GM18858 (cell line): ENCODE data around the gene DKK3.

Experiments used
- ATAC-seq: cut with Tn5 transposase; IDR thresholded peaks from one replicate; pipeline ENCODE4 v1.9.1; 2021; ENCODE audit not compliant: unreplicated experiment

DKK3 gene

GRCh38 chr11:12031856-12032544, 23.6 kb upstream of the DKK3 start:
- no peak for ATAC-seq

- no peak for ATAC-seq
Measured at GRCh38 chr11:12029738-12030363, 21.4 kb upstream of the DKK3 start.

GRCh38 chr11:12029119-12029518, 20.7 kb upstream of the DKK3 start:
- ATAC-seq: no peak

GRCh38 chr11:12028303-12028702, 19.9 kb upstream of the DKK3 start:
- ATAC-seq: no peak

GRCh38 chr11:12026331-12027211, 18.1 kb upstream of the DKK3 start:
- ATAC-seq: no peak

GRCh38 chr11:12024254-12024926, 16.0 kb upstream of the DKK3 start:
- ATAC-seq: no peak

GRCh38 chr11:12023015-12023414, 14.6 kb upstream of the DKK3 start:
- no peak for ATAC-seq

- ATAC-seq: no peak
Measured at GRCh38 chr11:12020546-12020945, 12.1 kb upstream of the DKK3 start.

GRCh38 chr11:12019866-12020416, 11.5 kb upstream of the DKK3 start:
- ATAC-seq: no peak

GRCh38 chr11:12019337-12019736, 10.9 kb upstream of the DKK3 start:
- no peak for ATAC-seq

- no peak for ATAC-seq
Measured at GRCh38 chr11:12017865-12018453, 9.5 kb upstream of the DKK3 start.

GRCh38 chr11:12017243-12017678, 8.8 kb upstream of the DKK3 start:
- no peak for ATAC-seq

- ATAC-seq: no peak
Measured at GRCh38 chr11:12016246-12016645, 7.8 kb upstream of the DKK3 start.

- no peak for ATAC-seq
Measured at GRCh38 chr11:12015486-12015885, 7.1 kb upstream of the DKK3 start.

- ATAC-seq: no peak
Measured at GRCh38 chr11:12013781-12014180, 5.4 kb upstream of the DKK3 start.

GRCh38 chr11:12009617-12010321, 1.3 kb upstream of the DKK3 start:
- ATAC-seq: no peak

GRCh38 chr11:12008790-12009616, 577 bp upstream of the DKK3 start:
- no peak for ATAC-seq

GRCh38 chr11:12007230-12007593, 1.2 kb downstream of the DKK3 start:
- no peak for ATAC-seq

GRCh38 chr11:12006552-12007229, 1.7 kb downstream of the DKK3 start:
- no peak for ATAC-seq
